Measurements from ENCODE around the gene MVB12B.

- TF ChIP-seq CTCF (IDR thresholded peaks at IDR 0.05) (no peak), POLR2AphosphoS5 (IDR thresholded peaks at IDR 0.05; ENCODE audit: low read depth, low read length) (no peak), TCF7L2 (IDR thresholded peaks at IDR 0.05; ENCODE audit: low read depth, low read length) (no peak)
These were observed 22.4 kb downstream of the MVB12B start for GRCh38 chr9:126348911-126349550.
